ENCODE measurements around the gene MAP4K2. TPM values are rescaled to one million over a fixed set of nuclear protein-coding genes. Genes with fewer than 3 reads are reported as not detected.

Gene MAP4K2
- total RNA-seq, 1 donor from 2014 or later: 20.2 TPM

DNA sequence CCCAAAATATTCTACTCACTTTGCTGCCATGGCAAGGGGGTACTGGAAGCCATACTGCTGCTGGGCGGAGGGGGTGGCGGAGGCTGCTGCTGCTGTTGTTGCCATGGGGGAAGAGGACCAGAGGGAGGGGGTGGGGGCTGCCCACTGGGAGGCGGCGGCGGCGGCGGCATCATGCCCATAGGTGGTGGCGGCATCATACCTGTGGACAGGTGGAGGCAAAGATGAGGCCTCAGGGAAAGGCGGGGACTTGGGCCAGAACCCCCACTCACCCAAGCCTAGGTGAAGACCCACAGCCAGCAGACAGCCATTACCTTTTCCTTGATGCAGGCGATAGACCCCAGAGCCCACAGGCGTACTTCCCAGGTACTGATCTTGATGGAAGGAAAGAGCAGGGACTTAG, 36.1 kb downstream of the MAP4K2 start:
- H3K4me3 Mint-ChIP-seq: no peak overlapping the region
- H3K36me3 Mint-ChIP-seq: peaks cover 52% of the 10 kb centered on the region
- DNase-seq (ENCODE audit: extremely low spot score, unreplicated experiment): no peak
- no peak for TF ChIP-seq CTCF (conservative IDR thresholded peaks at IDR 0.05)
- no peaks in the 10 kb centered on the region for H3K27me3 Mint-ChIP-seq
- H3K9me3 Mint-ChIP-seq: no peaks in the 10 kb centered on the region
- no peak overlapping the region for H3K27ac Mint-ChIP-seq
- peaks cover 38% of the 10 kb centered on the region for H3K4me1 Mint-ChIP-seq (ENCODE audit: unreplicated experiment)

GRCh38 chr11:64765851-64766665, 37.0 kb downstream of the MAP4K2 start:
- Mint-ChIP-seq H3K9me3 (no peaks in the 10 kb centered on the region), H3K27ac (no peak overlapping the region), H3K4me3 (no peak overlapping the region), H3K4me1 (ENCODE audit: unreplicated experiment) (peaks cover 38% of the 10 kb centered on the region), H3K27me3 (no peaks in the 10 kb centered on the region), H3K36me3 (peaks cover 44% of the 10 kb centered on the region)
- no peak for DNase-seq (ENCODE audit: extremely low spot score, unreplicated experiment)
- TF ChIP-seq CTCF (conservative IDR thresholded peaks at IDR 0.05): no peak

DNA sequence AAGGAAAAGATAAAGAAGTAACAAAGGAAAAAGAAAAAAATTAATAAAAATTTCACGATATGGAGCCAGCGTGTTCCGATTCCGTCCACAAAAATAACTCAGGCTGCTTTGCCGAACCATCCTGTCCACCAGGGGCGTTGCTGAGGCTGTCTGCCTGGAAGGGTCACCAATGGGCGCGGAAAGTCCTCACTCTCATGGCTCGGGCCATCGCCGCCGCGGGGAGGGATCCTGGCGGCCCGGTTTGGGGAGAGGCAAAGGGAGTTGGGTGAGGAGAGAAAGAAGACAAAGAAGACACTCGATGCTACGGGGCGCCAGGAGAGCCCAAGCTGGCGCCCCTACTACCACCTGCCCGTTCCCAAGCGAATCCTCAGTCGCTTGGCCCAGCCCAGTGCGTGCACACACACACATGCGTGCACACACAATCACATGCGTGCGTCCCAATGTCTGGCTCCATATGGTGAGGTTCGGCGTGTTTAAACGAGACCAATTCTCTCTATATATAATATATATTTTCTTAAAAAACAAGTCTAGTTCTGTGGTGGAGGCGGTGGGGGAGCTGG, 37.6 kb downstream of the MAP4K2 start:
- TF ChIP-seq CTCF (conservative IDR thresholded peaks at IDR 0.05): peak; percentile 63
- H3K4me1 Mint-ChIP-seq (ENCODE audit: unreplicated experiment): peaks cover 43% of the 10 kb centered on the region
- peak overlapping the region; percentile 84 for H3K27ac Mint-ChIP-seq
- no peak for DNase-seq (ENCODE audit: extremely low spot score, unreplicated experiment)
- H3K9me3 Mint-ChIP-seq: no peaks in the 10 kb centered on the region
- peak overlapping the region; percentile 44 for H3K4me3 Mint-ChIP-seq
- H3K36me3 Mint-ChIP-seq: peaks cover 38% of the 10 kb centered on the region
- no peaks in the 10 kb centered on the region for H3K27me3 Mint-ChIP-seq

DNA sequence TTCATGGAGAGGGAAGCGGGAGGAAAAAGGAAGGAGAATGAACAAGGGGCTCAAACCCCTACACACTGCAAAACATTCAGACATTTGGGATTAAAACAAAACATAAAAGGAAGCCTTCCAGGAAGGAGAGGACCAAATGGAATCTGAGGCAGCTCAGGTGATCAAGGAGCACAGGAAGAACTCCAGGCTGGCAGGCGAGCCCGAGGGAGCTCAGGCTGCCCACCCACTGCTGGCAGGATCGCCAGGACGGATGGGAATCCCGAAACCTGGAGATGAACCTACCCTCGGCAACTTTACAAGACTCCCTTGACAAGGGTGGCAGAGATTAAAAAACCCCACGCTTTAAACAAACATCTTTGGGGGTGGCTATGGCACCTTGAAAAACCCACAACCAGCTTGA, 38.3 kb downstream of the MAP4K2 start:
- Mint-ChIP-seq H3K27ac (peak overlapping the region; percentile 84), H3K27me3 (no peaks in the 10 kb centered on the region), H3K9me3 (no peaks in the 10 kb centered on the region), H3K36me3 (peaks cover 35% of the 10 kb centered on the region), H3K4me1 (ENCODE audit: unreplicated experiment) (peaks cover 48% of the 10 kb centered on the region), H3K4me3 (peak overlapping the region; percentile 44)
- DNase-seq (ENCODE audit: extremely low spot score, unreplicated experiment): no peak
- no peak for TF ChIP-seq CTCF (conservative IDR thresholded peaks at IDR 0.05)

GRCh38 chr11:64764040-64764611, 38.9 kb downstream of the MAP4K2 start:
- TF ChIP-seq CTCF (conservative IDR thresholded peaks at IDR 0.05): no peak
- no peak for DNase-seq (ENCODE audit: extremely low spot score, unreplicated experiment)
- no peaks in the 10 kb centered on the region for H3K9me3 Mint-ChIP-seq
- peaks cover 47% of the 10 kb centered on the region for H3K4me1 Mint-ChIP-seq (ENCODE audit: unreplicated experiment)
- H3K4me3 Mint-ChIP-seq: peak overlapping the region; percentile 44
- peaks cover 30% of the 10 kb centered on the region for H3K36me3 Mint-ChIP-seq
- peak overlapping the region; percentile 84 for H3K27ac Mint-ChIP-seq
- no peaks in the 10 kb centered on the region for H3K27me3 Mint-ChIP-seq

Data from type B pancreatic cell (in vitro differentiated cells).